HEK293 (cell line): Measurements from ENCODE around the gene HRC.
"Not testable (repeated sequence)": the region's sequence is repeated elsewhere in the genome, so short reads cannot be mapped to it uniquely, and the experiment has no call there.

Source experiments
- CTCF ChIA-PET: fragments of 350-600 bp; formaldehyde crosslinking; extraction: SDS; loops from one replicate; lab custom pipeline; 2021; ENCODE audit warnings: antibody characterized with exemption; lab: Yijun Ruan, JAX
- POLR2A ChIA-PET: fragments of 300-600 bp; formaldehyde crosslinking; extraction: SDS; loops from one replicate; lab custom pipeline; 2020; ENCODE audit warnings: antibody characterized with exemption, inconsistent platforms; lab: Yijun Ruan, JAX
- H3K27ac ChIP-seq: fragments of 200-500 bp; sonication (Bioruptor generic); 2 replicates; pipeline ENCODE4 v1.5.1; 2014; ENCODE audit warnings: low read depth, low read length, control low read depth, inconsistent platforms; ENCODE audit errors: extremely low read depth
- H3K36me3 ChIP-seq, 2 experiments: fragments of 200-500 bp in 1 of 2; sonication (Bioruptor generic) in 1 of 2; 1 replicate in 1 of 2; 2 replicates in 1 of 2; pipeline ENCODE4 v1.5.1; 2014 to 2017; ENCODE audit warnings: inconsistent platforms in 2 of 2, low read length in 2 of 2; ENCODE audit not compliant: control insufficient read depth in 2 of 2, insufficient read depth in 1 of 2
- H3K4me1 ChIP-seq: fragments of 200-500 bp; sonication (Bioruptor generic); 2 replicates; pipeline ENCODE4 v1.5.1; 2014; ENCODE audit warnings: mild to moderate bottlenecking, low read length, inconsistent platforms; ENCODE audit not compliant: control insufficient read depth, insufficient read depth
- H3K4me3 ChIP-seq: 2 replicates; pipeline ENCODE4 v1.5.1; 2011; ENCODE audit warnings: low read depth, mild to moderate bottlenecking, control low read depth, low read length, moderate library complexity
- H3K9me3 ChIP-seq: fragments of 200-500 bp; sonication (Bioruptor generic); 2 replicates; pipeline ENCODE4 v1.5.1; 2014; ENCODE audit warnings: low read depth, low read length, inconsistent platforms; ENCODE audit not compliant: control insufficient read depth, insufficient read depth
- KLF1 ChIP-seq: fragments of 450-650 bp; formaldehyde crosslinking; IDR thresholded peaks from 2 replicates; pipeline ENCODE4 v1.5.1; 2016; ENCODE audit warnings: missing biosample characterization, missing genetic modification characterization
- SCRT2 ChIP-seq: fragments of 450-650 bp; formaldehyde crosslinking; IDR thresholded peaks from 2 replicates; pipeline ENCODE4 v1.5.1; 2016; ENCODE audit warnings: missing biosample characterization, missing genetic modification characterization
- SETDB1 ChIP-seq: IDR thresholded peaks from one replicate; pipeline ENCODE4 v1.6.1; 2017; ENCODE audit warnings: mild to moderate bottlenecking, low read length, moderate library complexity, mixed read lengths; ENCODE audit not compliant: insufficient read length
- SP2 ChIP-seq: fragments of 450-650 bp; formaldehyde crosslinking; IDR thresholded peaks from 2 replicates; pipeline ENCODE4 v1.5.1; 2016; ENCODE audit warnings: missing biosample characterization, missing genetic modification characterization
- WT1 ChIP-seq: fragments of 450-650 bp; formaldehyde crosslinking; IDR thresholded peaks from 2 replicates; pipeline ENCODE4 v1.5.1; 2016; ENCODE audit warnings: missing biosample characterization, missing genetic modification characterization
- YY2 ChIP-seq: fragments of 450-650 bp; formaldehyde crosslinking; IDR thresholded peaks from 2 replicates; pipeline ENCODE4 v1.5.1; 2016; ENCODE audit warnings: missing biosample characterization, missing genetic modification characterization
- ZBTB17 ChIP-seq: fragments of 450-650 bp; formaldehyde crosslinking; IDR thresholded peaks from 2 replicates; pipeline ENCODE4 v1.5.1; 2016; ENCODE audit warnings: missing biosample characterization, missing genetic modification characterization
- ZNF121 ChIP-seq: fragments of 450-650 bp; formaldehyde crosslinking; IDR thresholded peaks from 2 replicates; pipeline ENCODE4 v1.5.1; 2016; ENCODE audit warnings: missing biosample characterization, missing genetic modification characterization
- ZNF184 ChIP-seq: fragments of 450-650 bp; IDR thresholded peaks from 2 replicates; pipeline ENCODE4 v1.5.1; 2018; ENCODE audit warnings: missing biosample characterization, mild to moderate bottlenecking, missing genetic modification characterization
- ZNF529 ChIP-seq: fragments of 450-650 bp; formaldehyde crosslinking; IDR thresholded peaks from 2 replicates; pipeline ENCODE4 v1.5.1; 2017; ENCODE audit warnings: missing genetic modification characterization, missing biosample characterization; ENCODE audit not compliant: insufficient replicate concordance
- ZNF558 ChIP-seq: fragments of 450-650 bp; formaldehyde crosslinking; IDR thresholded peaks from 2 replicates; pipeline ENCODE4 v1.5.1; 2016; ENCODE audit warnings: missing biosample characterization, missing genetic modification characterization
- ZNF600 ChIP-seq: fragments of 450-650 bp; formaldehyde crosslinking; IDR thresholded peaks from 2 replicates; pipeline ENCODE4 v1.5.1; 2016; ENCODE audit warnings: missing biosample characterization, missing genetic modification characterization
- ZNF707 ChIP-seq: fragments of 450-650 bp; formaldehyde crosslinking; IDR thresholded peaks from 2 replicates; pipeline ENCODE4 v1.5.1; 2016; ENCODE audit warnings: missing biosample characterization, missing genetic modification characterization
- ZSCAN23 ChIP-seq: fragments of 450-650 bp; formaldehyde crosslinking; IDR thresholded peaks from 2 replicates; pipeline ENCODE4 v1.5.1; 2016; ENCODE audit warnings: missing biosample characterization, missing genetic modification characterization
- TF ChIP-seq, protein P1 (sequence below): fragments of 450-650 bp; formaldehyde crosslinking; IDR thresholded peaks from 2 replicates; pipeline ENCODE4 v1.5.1; 2017; ENCODE audit warnings: missing biosample characterization, missing genetic modification characterization

Gene HRC

DNA sequence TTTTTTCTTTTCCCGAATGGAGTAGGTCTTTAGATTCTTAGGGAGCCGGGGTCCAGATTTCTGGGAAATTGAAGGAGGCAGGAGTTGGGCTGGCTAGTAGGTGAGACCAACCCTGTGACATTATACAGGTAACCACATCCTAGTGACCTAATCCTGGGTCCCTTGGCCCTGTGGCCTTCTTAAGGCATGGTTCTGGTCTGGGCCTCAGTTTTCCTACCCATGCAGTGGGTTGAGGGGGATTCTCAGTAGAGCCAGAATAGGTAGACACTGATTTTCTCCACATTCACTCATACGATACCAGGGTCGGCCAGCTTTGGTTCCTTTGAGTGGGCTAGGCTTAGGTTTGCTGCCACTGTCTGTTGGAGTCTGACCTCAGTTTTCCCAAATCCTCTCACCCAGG lies 28.6 kb downstream of the HRC start:
- H3K9me3 ChIP-seq, result no peaks in the 10 kb centered on the region
- H3K4me3 ChIP-seq, result no peak overlapping the region
- peaks cover 7% of the 10 kb centered on the region for H3K4me1 ChIP-seq
- H3K27ac ChIP-seq, result no peak overlapping the region
- CTCF ChIA-PET, result interaction anchor here (0.6 to 2.1 kb wide), 2 partner anchors 12 to 21 kb away, joined by 3 to 12 read pairs; partner anchors contain the start of gene LIN7B
- POLR2A ChIA-PET, result interaction anchor here (0.8 kb wide), 1 partner anchor 74 kb away, joined by 3 read pairs; no protein-coding TSS in a partner anchor
- H3K36me3 ChIP-seq, result peaks cover 0 to 10% of the 10 kb centered on the region in 2 experiments; a peak in 2 of 3 replicates
- TF ChIP-seq ZSCAN23 (tag by site-specific recombination) (no peak), ZNF707 (tag by site-specific recombination) (no peak), ZNF529 (tag by site-specific recombination) (no peak), WT1 (tag by site-specific recombination) (no peak)

DNA sequence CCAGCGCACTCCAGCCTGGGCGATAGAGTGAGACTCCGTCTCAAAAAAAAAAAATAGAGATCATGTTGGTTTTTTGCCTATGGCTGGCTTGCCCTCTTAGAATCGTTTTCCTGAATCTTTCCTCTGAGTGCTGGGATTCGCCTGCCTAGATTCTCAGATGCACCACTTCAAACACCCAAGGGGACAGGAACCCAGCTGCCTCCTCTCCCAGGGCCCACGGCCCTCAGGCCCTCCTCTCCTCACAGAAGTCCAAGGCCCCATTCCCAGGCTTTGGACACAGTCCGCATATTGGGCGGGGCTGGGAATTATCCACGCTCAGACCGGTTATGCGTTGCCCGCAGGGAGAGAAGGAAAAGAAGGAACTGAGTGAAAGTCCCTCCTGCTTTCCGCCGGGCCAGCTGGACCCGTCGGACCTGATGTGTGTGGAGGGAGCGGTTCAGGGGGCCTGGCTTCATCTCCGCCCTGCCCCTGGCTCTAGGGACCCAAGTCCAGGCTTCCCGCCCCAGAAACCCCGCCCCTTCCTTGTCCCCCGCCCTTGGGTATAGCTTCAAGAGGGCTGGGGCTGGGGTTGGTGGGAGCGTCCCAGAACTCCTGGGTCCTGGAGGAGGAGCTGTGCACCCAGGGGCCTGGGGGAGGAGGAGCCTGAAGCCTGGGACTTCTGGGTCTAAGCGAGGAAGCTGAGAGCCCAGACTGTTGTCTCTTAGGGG lies 30.0 kb downstream of the HRC start:
- POLR2A ChIA-PET, result interaction anchor here (0.7 to 1.6 kb wide), 2 partner anchors 10 to 808 kb away, joined by 3 to 6 read pairs; no protein-coding TSS in a partner anchor
- TF ChIP-seq SETDB1, result no peak
- peak; percentile 16; the same call in 1 of the 2 replicates for TF ChIP-seq SP2
- TF ChIP-seq ZNF184 (tag by site-specific recombination), result no peak
- peak; percentile 75 for TF ChIP-seq KLF1 (tag by site-specific recombination)
- TF ChIP-seq ZNF558, result no peak
- peaks cover 7% of the 10 kb centered on the region for H3K4me1 ChIP-seq

DNA sequence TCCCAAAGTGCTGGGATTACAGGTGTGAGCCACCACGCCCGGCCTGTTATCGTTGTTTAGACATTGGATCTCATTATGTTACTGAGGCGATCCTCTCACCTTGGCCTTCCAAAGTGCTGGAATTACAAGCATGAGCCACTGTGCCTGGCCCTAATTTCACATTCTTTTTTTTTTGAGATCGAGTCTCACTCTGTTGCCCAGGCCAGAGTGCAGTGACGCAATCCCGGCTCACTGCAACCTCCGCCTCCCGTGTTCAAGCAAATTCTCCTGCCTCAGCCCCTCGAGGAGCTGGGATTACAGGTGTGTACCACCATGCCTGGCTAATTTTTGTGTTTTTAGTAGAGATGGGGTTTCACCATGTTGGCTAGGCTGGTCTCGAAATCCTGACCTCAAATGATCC lies 31.9 kb downstream of the HRC start:
- POLR2A ChIA-PET, H3K4me3 ChIP-seq, H3K36me3 ChIP-seq, H3K4me1 ChIP-seq, H3K9me3 ChIP-seq, H3K27ac ChIP-seq: not testable (repeated sequence)
- CTCF ChIA-PET, result interaction anchor here (0.6 kb wide), 1 partner anchor 74 kb away, joined by 4 read pairs; no protein-coding TSS in a partner anchor
- peak; percentile 71 for TF ChIP-seq ZNF121 (tag by site-specific recombination)

More for the DNA sequence above, 30.0 kb downstream of the HRC start:
- H3K4me3 ChIP-seq, result no peak overlapping the region
- CTCF ChIA-PET, result interaction anchor here (0.7 to 0.9 kb wide), 2 partner anchors 20 to 74 kb away, joined by 3 to 4 read pairs; no protein-coding TSS in a partner anchor
- H3K9me3 ChIP-seq, result no peaks in the 10 kb centered on the region
- peaks cover 0 to 5% of the 10 kb centered on the region in 2 experiments; a peak in 1 of 3 replicates for H3K36me3 ChIP-seq
- H3K27ac ChIP-seq, result no peak overlapping the region

DNA sequence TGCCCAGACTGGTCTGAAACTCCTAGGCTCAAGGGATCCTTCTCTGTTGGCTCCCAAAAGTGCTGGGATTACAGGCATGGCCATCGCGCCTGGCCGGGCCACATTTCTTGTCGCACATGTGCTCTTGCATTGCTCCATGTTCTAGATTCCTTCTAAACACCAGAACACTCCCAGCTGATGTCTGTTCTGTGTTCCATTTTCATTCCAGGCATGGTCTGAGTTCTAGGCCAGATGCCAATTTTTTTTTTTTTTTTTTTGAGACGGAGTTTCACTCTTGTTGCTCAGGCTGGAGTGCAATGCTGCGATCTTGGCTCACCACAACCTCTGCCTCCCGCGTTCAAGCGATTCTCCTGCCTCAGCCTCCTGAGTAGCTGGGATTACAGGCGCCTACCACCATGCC lies 33.4 kb downstream of the HRC start:
- TF ChIP-seq SCRT2 (tag by site-specific recombination) (peak; percentile 29; the same call in 1 of the 2 replicates), ZBTB17 (tag by site-specific recombination) (peak; percentile 81), YY2 (tag by site-specific recombination) (0 out of 2 replicates have a peak, but pooled peaks have one; percentile 31), ZNF600 (tag by site-specific recombination) (0 out of 2 replicates have a peak, but pooled peaks have one; percentile 14)
- TF ChIP-seq, protein P1, sequence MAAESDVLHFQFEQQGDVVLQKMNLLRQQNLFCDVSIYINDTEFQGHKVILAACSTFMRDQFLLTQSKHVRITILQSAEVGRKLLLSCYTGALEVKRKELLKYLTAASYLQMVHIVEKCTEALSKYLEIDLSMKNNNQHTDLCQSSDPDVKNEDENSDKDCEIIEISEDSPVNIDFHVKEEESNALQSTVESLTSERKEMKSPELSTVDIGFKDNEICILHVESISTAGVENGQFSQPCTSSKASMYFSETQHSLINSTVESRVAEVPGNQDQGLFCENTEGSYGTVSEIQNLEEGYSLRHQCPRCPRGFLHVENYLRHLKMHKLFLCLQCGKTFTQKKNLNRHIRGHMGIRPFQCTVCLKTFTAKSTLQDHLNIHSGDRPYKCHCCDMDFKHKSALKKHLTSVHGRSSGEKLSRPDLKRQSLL (tag by site-specific recombination), result 0 out of 2 replicates have a peak, but pooled peaks have one; percentile 52
- POLR2A ChIA-PET, result interaction anchor here (0.7 kb wide), 2 partner anchors 77 to 491 kb away, joined by 3 read pairs; no protein-coding TSS in a partner anchor
- not testable (repeated sequence) for H3K9me3 ChIP-seq, H3K4me1 ChIP-seq, H3K4me3 ChIP-seq, H3K36me3 ChIP-seq, H3K27ac ChIP-seq
- CTCF ChIA-PET, result interaction anchor here (0.6 to 2.9 kb wide), 5 partner anchors 15 to 77 kb away, joined by 3 to 15 read pairs (median 3); no protein-coding TSS in a partner anchor
